Neural crest cell (in vitro differentiated cells): ENCODE results near the gene RUNX1. TPM values are rescaled to one million over a fixed set of nuclear protein-coding genes. Genes with fewer than 3 reads are reported as not detected.
"Not testable (repeated sequence)": the region's sequence is repeated elsewhere in the genome, so short reads cannot be mapped to it uniquely, and the experiment has no call there.

Experiments used
- DNase-seq: peaks from one replicate; pipeline ENCODE4 v3.0.0; 2021; ENCODE audit warnings: low read depth, mixed read lengths, low spot score
- H3K27ac Mint-ChIP-seq: one replicate; pipeline ENCODE4 v1.8.0; 2021; ENCODE audit warnings: mild to moderate bottlenecking, mixed read lengths; ENCODE audit not compliant: unreplicated experiment
- H3K27me3 Mint-ChIP-seq: 2 replicates; pipeline ENCODE4 v1.8.0; 2021; ENCODE audit warnings: low read depth, mild to moderate bottlenecking, mixed read lengths
- H3K36me3 Mint-ChIP-seq: 2 replicates; pipeline ENCODE4 v1.8.0; 2021; ENCODE audit warnings: low read depth, mild to moderate bottlenecking, mixed read lengths
- H3K4me1 Mint-ChIP-seq: 2 replicates; pipeline ENCODE4 v1.8.0; 2021; ENCODE audit warnings: mixed read lengths
- H3K4me3 Mint-ChIP-seq: one replicate; pipeline ENCODE4 v1.8.0; 2021; ENCODE audit warnings: mild to moderate bottlenecking, mixed read lengths
- H3K9me3 Mint-ChIP-seq: 2 replicates; pipeline ENCODE4 v1.8.0; 2021; ENCODE audit warnings: mixed read lengths
- total RNA-seq: library from RNA; stranded (reverse); gene quantifications from 2 replicates; pipeline ENCODE4 v1.2.1, GENCODE V29; 2021
- TF ChIP-seq, protein P1 (sequence below): fragments of 200-600 bp; sonication (generic); conservative IDR thresholded peaks from 2 replicates; pipeline ENCODE4 v1.5.0; 2021; ENCODE audit warnings: antibody characterized with exemption, mild to moderate bottlenecking

RUNX1 gene
- total RNA-seq, 1 donor from 2014 or later, result 0.63 TPM

DNA sequence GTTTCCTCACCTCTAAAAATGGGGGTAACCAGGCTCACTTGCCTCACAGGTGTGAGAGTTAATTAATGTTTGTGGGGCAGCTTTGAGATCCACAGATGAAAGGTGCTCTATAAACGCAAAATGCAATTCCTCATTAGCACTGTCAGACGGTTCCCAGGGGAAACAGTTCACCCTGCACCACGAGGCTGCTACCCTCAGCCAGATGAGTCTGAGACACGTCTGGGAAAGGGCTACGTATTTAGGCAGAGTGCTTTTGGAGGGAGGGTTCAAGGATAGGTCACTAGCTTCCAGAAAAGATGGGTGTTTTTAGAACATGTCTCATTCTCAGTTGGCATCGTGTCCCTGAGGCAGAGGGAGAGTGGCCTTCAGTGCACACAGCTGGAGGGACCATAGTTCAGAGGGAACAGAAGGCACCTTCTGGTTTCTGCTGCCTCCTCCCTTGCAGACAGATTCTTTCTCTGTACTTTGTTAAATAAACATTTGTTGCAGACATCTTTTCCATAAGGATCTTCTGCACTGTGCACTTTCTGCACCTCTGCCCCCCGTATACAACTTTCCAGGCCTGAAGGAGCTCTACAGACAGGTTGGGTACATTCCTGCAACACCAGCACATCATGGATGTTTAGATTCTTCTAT is 240.4 kb downstream of the RUNX1 start:
- no peaks in the 10 kb centered on the region for H3K27me3 Mint-ChIP-seq
- peaks cover 11% of the 10 kb centered on the region for H3K36me3 Mint-ChIP-seq
- TF ChIP-seq, protein P1, sequence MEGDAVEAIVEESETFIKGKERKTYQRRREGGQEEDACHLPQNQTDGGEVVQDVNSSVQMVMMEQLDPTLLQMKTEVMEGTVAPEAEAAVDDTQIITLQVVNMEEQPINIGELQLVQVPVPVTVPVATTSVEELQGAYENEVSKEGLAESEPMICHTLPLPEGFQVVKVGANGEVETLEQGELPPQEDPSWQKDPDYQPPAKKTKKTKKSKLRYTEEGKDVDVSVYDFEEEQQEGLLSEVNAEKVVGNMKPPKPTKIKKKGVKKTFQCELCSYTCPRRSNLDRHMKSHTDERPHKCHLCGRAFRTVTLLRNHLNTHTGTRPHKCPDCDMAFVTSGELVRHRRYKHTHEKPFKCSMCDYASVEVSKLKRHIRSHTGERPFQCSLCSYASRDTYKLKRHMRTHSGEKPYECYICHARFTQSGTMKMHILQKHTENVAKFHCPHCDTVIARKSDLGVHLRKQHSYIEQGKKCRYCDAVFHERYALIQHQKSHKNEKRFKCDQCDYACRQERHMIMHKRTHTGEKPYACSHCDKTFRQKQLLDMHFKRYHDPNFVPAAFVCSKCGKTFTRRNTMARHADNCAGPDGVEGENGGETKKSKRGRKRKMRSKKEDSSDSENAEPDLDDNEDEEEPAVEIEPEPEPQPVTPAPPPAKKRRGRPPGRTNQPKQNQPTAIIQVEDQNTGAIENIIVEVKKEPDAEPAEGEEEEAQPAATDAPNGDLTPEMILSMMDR, result no peak
- peaks cover 9% of the 10 kb centered on the region for H3K9me3 Mint-ChIP-seq
- no peak overlapping the region for H3K27ac Mint-ChIP-seq
- H3K4me3 Mint-ChIP-seq, result no peak overlapping the region
- DNase-seq, result no peak
- H3K4me1 Mint-ChIP-seq, result peaks cover 25% of the 10 kb centered on the region

DNA sequence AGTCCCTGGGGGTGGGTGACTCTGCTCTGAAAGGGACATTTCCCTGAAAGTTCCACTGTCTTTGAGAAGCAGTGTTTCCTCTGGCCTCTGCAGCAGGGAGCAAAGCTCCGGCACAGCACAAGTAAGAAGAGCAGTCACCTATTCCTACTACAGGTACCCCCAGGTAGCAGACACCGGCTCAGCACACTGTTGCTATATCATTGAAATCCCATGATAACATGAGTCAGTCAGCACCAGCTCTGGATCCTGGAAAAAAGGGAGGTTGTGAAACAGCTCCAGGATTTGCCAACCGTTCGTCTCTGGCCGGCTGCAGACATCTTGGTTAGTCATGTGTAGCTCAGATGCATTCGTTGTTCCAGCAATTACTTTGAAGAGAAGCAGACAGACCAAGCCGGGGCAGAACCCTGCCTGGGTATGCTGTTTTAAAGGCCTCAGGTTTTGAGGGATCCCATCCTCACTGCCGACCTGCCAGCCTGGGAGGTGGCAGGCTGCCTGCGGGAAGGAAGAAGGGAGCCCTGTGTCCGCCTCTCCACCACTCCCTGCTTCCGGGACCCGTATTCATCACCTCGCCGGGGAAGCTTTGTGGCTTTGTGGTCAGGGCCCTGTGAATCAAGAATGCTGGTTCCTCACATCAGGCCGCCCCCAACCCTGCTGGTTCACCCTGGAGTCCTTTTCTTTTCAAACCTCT is 241.1 kb downstream of the RUNX1 start:
- H3K4me3 Mint-ChIP-seq, result no peak overlapping the region
- H3K4me1 Mint-ChIP-seq, result peaks cover 25% of the 10 kb centered on the region
- H3K9me3 Mint-ChIP-seq, result peaks cover 9% of the 10 kb centered on the region
- no peak for DNase-seq
- TF ChIP-seq, protein P1, result no peak
- no peaks in the 10 kb centered on the region for H3K27me3 Mint-ChIP-seq
- peaks cover 11% of the 10 kb centered on the region for H3K36me3 Mint-ChIP-seq
- H3K27ac Mint-ChIP-seq, result no peak overlapping the region

DNA sequence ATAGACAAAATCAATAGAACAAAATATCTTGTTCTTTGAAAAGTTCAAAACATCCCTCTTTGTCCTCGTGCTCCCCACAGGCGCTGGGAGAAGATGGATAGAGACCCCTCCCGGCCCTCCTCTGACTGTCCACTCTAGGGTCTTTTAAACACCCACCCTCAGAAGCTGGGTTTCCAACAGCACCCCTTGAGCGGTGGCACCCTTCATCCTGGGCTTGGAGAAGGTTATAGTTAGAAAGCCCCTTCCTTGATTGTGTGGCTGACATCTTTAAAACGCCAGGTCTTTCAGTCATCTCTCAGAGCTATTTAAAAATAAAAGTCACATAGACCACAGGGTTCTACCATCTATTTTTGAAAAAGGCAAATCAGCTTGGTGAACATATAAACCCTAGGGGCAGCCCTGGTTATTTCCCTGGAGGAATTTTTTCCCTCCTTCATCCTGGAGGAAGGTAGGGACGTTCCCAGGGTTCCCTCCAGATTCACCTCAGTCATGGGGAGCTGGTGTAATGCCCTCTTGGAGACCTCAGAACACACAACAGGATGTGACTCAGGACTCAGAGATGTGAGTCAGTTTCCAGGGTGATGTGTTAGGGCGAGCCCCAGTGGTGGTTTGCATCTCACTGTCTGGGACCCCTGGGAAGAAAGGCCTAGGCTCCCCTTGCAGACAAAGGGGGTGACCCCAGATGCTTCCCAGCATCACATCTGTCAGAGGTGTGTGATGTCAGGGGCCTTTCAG is 241.8 kb downstream of the RUNX1 start:
- Mint-ChIP-seq H3K27me3 (no peaks in the 10 kb centered on the region), H3K9me3 (peaks cover 9% of the 10 kb centered on the region), H3K36me3 (peaks cover 11% of the 10 kb centered on the region), H3K4me3 (no peak overlapping the region), H3K4me1 (peaks cover 23% of the 10 kb centered on the region), H3K27ac (no peak overlapping the region)
- no peak for DNase-seq
- TF ChIP-seq, protein P1, result no peak

DNA sequence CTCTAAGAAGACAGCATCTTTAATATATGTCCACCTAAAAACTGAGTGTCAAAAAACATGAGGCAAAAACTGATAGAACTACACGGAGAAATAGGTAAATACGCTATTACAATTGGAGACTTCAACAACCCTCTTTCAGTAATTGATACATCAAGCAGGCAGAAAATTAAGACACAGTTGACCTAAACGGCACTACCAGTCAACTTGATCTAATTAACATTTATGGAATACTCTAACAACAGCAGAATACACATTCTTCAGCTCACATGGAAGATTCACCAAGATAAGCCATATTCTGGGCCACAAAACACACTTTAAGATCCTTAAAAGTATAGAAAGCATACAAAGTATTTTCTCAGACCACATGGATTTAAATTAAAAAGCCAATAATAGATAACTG is 242.7 kb downstream of the RUNX1 start:
- Mint-ChIP-seq H3K9me3 (peaks cover 9% of the 10 kb centered on the region), H3K4me1 (peaks cover 14% of the 10 kb centered on the region), H3K4me3 (no peak overlapping the region), H3K36me3 (peaks cover 11% of the 10 kb centered on the region), H3K27me3 (no peaks in the 10 kb centered on the region), H3K27ac (no peak overlapping the region)
- TF ChIP-seq, protein P1, result no peak
- DNase-seq, result no peak

DNA sequence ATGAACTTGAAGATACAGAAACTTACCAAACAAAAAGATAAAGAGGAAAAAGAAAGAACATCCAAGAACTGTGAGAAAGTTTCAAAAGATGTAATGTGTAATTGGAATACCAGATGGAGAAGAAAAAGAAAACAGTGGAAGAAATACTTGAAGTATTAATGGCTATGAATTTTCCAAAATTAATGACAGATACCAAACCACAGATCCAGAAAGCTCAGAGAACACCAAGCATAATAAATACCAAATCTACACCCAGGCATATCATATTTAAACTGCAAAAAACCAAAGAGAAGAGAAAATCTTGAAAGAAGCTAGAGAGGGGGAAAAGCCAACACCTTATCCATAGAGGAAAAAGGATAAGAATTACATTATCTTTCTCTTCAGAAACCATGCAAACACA is 243.9 kb downstream of the RUNX1 start:
- Mint-ChIP-seq H3K36me3 (peaks cover 11% of the 10 kb centered on the region), H3K4me3 (no peak overlapping the region), H3K4me1 (peaks cover 1% of the 10 kb centered on the region), H3K27me3 (no peaks in the 10 kb centered on the region), H3K27ac (no peak overlapping the region), H3K9me3 (peaks cover 9% of the 10 kb centered on the region)
- DNase-seq, result no peak
- TF ChIP-seq, protein P1, result no peak

DNA sequence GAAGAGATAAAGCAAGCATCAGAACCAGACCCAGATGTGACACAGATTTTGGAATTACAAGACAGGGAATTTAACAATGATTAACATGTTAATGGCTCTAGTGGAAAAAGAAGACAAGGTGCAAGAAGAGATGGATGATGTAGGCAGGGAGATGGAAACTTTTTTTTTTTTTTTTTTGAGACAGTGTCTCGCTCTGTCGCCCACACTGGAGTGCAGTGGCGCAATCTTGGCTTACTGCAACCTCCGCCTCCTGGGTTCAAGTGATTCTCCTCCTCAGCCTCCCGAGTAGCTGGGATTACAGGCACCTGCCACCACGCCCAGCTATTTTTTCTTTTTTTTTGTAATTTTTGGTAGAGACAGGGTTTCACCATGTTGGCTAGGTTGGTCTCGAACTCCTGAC is 244.5 kb downstream of the RUNX1 start:
- H3K4me3 Mint-ChIP-seq, result not testable (repeated sequence)

More for the DNA sequence above, 244.5 kb downstream of the RUNX1 start:
- not testable (repeated sequence) for H3K4me1 Mint-ChIP-seq, H3K27ac Mint-ChIP-seq, H3K27me3 Mint-ChIP-seq, H3K9me3 Mint-ChIP-seq, DNase-seq
- peaks cover 11% of the 10 kb centered on the region for H3K36me3 Mint-ChIP-seq
